COLO829 (cell line): ENCODE results near the gene MC1R.
"Not testable (repeated sequence)": the region's sequence is repeated elsewhere in the genome, so short reads cannot be mapped to it uniquely, and the experiment has no call there.

Experiments used
- DNase-seq: peaks from one replicate; pipeline ENCODE4 v3.0.0; 2012; ENCODE audit warnings: low spot score

Gene MC1R

DNA sequence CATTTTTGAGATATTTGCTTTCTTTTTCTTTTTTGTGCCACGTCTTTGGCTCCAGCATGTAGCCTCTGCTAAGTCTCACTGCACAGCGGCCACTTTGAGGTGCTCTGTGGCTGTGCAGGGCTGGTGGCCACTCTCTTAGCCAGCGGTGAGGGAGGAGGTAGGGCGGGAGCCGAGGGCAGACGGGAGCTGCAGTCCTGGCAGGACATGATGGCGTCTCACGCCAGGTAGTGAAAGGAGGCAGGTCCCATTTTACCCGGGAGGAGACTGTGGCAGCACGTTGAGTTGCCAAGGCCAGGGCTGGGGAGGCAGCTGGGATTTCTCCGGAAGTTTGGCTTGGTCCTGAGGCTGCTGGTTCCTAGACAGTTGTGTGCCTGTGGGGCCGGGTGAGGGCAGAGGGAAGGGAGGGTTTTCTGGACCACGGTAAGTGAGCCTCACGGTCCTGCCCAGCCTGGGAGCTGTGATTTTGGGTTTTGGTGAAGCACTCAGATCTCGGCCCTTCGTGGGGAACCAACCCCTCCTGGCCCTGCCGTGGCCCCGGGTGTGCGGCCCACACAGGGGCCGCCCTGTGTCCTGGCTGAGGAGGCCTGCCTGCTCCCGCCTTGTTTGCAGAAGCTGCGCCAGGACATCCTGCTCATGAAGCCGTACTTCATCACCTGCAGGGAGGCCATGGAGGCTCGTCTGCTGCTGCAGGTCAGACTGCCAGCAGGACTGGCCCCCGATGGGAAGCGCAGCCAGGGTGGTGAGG lies 44.3 kb downstream of the MC1R start:
- no peak for DNase-seq

- no peak for DNase-seq
These were observed 45.5 kb downstream of the MC1R start for GRCh38 chr16:89964201-89964600.

DNA sequence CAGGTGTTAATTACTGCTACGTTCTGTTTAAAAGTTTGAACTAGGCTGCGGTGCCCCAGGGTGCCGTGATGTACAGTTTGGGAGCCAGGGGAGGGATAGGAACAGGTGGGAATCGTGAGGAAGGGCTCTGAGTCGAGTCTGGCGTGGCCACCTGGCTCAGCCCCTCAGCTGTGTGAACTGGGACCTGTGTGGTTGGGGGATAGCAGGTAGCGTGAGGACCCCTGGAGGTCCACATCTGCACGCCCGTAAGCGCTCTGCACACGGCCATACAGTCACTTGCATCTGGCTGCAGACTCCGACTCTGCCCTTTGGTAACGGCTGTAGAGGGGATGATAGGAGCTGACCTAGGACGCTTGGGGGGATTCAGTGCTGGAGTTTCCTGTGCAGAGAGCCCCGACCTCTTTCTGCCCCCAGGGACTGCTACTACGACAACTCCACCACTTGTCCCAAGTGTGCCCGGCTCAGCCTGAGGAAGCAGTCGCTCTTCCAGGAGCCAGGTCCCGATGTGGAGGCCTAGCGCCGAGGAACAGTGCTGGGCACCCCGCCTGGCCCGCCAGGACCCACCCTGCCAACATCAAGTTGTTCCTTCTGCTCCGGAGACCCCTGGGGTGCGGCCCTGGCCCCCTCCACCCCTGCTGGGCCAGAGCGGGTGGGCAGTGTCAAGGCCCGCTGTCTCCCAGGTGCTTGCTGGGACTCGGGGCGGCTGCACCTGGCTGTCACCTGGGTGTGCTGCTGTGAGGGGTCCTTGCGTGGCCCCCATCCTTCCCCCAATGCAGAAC lies 47.0 kb downstream of the MC1R start:
- no peak for DNase-seq

DNA sequence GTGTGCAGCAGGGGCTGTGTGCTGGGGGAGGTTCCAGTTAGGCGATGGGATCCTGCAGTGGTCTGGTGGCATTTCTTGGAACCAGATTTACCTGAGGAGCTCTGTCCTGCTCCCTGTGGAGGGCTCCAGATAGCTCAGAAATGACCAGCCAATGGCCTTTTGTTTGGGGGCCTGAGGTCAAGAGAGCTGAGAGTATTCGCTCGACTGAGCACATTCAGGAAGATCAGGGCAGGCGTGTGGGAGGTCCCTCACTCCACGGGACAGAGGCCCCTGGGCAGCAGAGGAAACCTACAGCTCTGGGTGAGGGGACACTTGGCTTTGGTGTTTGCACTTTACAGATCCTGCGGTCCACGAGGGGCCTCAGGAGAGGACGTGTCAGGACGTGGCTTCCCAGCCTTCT lies 48.1 kb downstream of the MC1R start:
- DNase-seq: no peak

GRCh38 chr16:89967436-89967835 lies 48.8 kb downstream of the MC1R start:
- DNase-seq: not testable (repeated sequence)

GRCh38 chr16:89968074-89968473 lies 49.4 kb downstream of the MC1R start:
- DNase-seq: not testable (repeated sequence)

DNA sequence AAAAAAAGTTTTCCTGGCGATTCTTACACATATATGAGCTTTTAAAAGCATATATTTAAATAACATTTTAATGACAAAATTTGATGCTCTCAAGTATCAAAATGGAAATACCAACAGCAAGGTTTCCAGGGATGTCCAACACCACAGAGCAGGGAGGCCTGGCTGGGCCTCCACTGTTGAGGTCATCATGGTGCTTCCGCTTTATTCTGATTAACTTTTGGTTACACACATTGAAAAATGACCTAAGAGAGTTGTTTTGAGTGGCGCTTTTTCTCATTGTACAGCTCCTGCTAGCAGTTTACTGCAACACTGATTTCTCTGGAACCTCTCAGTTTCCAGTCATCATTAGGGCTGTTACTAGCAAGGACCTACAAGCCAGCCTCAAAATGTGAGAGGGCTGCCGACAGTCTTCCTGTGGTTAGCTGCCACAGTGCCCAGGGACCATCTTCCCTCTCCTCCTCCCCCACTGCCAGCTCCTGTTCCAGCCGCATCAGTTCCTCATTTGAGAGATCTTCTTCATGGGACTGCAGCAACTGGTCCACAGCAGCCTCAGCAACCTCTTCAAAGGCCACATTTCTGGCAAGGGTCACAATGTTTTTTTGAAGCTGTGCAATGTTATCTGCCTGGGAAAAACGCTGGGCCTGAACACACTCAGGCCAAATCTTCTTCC lies 51.2 kb downstream of the MC1R start:
- DNase-seq: no peak
